Esophagus mucosa (tissue), 1 donor: Measurements from ENCODE around the gene RHBDD1. TPM values are rescaled to one million over a fixed set of nuclear protein-coding genes. Genes with fewer than 3 reads are reported as not detected.

Experiments
- ATAC-seq: fragments of 200-7000 bp; cut with Tn5 transposase; one replicate; pipeline ENCODE4 v1.9.1; 2020
- total RNA-seq: library from RNA; stranded (reverse); gene quantifications from one replicate; pipeline ENCODE4 v1.2.4, GENCODE V29; 2023
- donor health status: DM: yes; HTN: yes; CAD: no.

Gene RHBDD1
- total RNA-seq, 1 donor from 2014 or later: 26.6 TPM

- no peak for ATAC-seq
Measured at GRCh38 chr2:227036527-227036926, 200.7 kb downstream of the RHBDD1 start.

DNA sequence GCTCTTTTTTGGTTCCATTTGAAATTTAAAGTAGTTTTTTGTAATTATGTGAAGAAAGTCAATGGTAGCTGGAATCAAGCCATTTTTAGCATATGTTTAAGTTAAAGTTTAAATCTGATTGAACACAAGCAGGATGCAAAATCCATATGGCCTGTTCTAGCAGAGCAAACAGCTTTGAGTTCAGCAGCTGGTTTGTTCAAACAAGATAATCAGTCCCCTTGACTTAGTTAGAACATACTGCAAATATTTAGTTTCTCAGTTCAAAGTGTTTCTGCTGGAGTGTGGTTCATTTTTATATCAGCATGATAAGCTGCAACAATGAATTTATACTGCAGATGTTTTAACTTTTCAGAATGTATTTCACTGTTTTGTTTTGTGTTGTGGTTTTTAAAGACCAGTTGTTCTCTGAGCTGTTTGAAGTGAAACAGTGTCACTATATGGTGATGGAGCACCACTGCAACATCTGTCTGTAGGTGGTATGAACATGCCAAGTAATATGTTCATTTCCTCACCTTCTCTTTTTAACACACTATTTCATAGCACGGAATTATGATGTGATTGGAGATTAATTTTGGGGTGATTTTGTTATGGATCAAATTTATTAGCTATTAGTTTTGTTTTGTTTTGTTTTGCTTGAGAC, 202.8 kb downstream of the RHBDD1 start:
- ATAC-seq: no peak

DNA sequence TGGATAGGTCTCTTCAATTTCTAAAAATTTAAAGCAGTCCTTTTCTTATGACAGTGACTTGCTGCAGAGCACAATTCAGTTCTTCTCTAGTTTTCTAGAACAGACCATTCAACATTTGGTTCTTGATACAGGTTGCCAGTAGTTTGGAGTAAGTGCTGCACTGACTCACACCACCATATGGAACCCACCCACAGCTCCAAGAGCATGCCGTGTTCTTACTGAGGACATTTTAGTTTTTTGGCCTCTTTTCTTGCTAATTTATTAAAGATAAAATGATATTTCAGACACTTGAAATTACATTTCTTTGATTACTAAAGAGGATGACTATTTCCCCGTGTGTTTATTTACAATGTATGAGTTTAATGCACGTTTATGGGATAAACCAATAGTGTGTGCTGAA, 208.1 kb downstream of the RHBDD1 start:
- ATAC-seq: no peak

Other genes starting within 250 kb of the RHBDD1 start
- 13.9 TPM for gene IRS1, start 36.2 kb upstream of the RHBDD1 start, total RNA-seq